ENCODE results near the gene STRAP. TPM values are rescaled to one million over a fixed set of nuclear protein-coding genes. Genes with fewer than 3 reads are reported as not detected.

Gene STRAP
- total and polyA plus RNA-seq, 2 of the 13 experiments (the other 11 are each of a cell fraction or from before 2014, with no cell fraction given), result 66.9 to 118 TPM

- CTCF ChIA-PET (ENCODE audit: low intra/inter-chr PET ratio, low total read pairs), result no interaction called here
- intact Hi-C loops (cut with micrococcal nuclease; ENCODE audit: unreplicated experiment), result no loop called here
Observed at GRCh38 chr12:15904378-15904920, 22.3 kb downstream of the STRAP start.

GRCh38 chr12:15910468-15910863 lies 28.3 kb downstream of the STRAP start:
- H3K9me3 ChIP-seq (ENCODE audit: low read length), result no peaks in the 10 kb centered on the region
- peaks cover 7% of the 10 kb centered on the region for H3K79me2 ChIP-seq (ENCODE audit: insufficient read depth, low read length)
- ATAC-seq (no peak), DNase-seq (ENCODE audit: low spot score) (no peak), FAIRE-seq (no peak)
- H4K20me1 ChIP-seq (ENCODE audit: insufficient read depth, low read length), result no peaks in the 10 kb centered on the region
- H2AFZ ChIP-seq (ENCODE audit: low read length), result peak overlapping the region; percentile 56
- TF ChIP-seq NR2F6 (IDR thresholded peaks at IDR 0.05) (no peak), NR2F6 (CRISPR knock-in tag; IDR thresholded peaks at IDR 0.05) (no peak), NFE2L2 (IDR thresholded peaks at IDR 0.05; ENCODE audit: low read length) (peak; percentile 60)
- H3K27ac ChIP-seq (ENCODE audit: extremely low read length, insufficient read depth, low read length), result peak overlapping the region; percentile 88
- WGBS (ENCODE audit: low lambda C conversion rate), result 69% methylated on average over 5 of the region's 5 CpGs
- no peak overlapping the region for H3K9ac ChIP-seq (ENCODE audit: insufficient read depth, low read depth, low read length)
- H3K36me3 ChIP-seq (replicated peaks in 1 of 2; ENCODE audit: control insufficient read depth in 1 of 2, insufficient read depth in 2 of 2, low read length in 2 of 2), result no peaks in the 10 kb centered on the region
- peak overlapping the region; percentile 75 for H3K4me2 ChIP-seq (ENCODE audit: low read depth, low read length)
- no TSS peak for BruUV-seq (replicated peaks)
- POLR2A ChIA-PET, result interaction anchor here (0.9 to 1.5 kb wide), 6 partner anchors 12 to 1140 kb away, joined by 4 to 8 read pairs (median 4); partner anchors contain the start of gene STRAP
- CTCF ChIA-PET (ENCODE audit: low intra/inter-chr PET ratio, low total read pairs), result no interaction called here
- peak overlapping the region in 2 of 3 experiments; percentile 80 to 91; a peak in 3 of 6 replicates for H3K4me3 ChIP-seq (replicated peaks in 1 of 3; ENCODE audit: insufficient read depth in 1 of 3, low read depth in 2 of 3, low read length in 3 of 3)
- intact Hi-C loops (cut with micrococcal nuclease; ENCODE audit: unreplicated experiment), result no loop called here
- H3K4me1 ChIP-seq (ENCODE audit: insufficient read depth, low read length), result peaks cover 35% of the 10 kb centered on the region
- H3K27me3 ChIP-seq (ENCODE audit: control insufficient read depth in 1 of 2, insufficient read depth in 2 of 2, low read length in 2 of 2), result no peaks in the 10 kb centered on the region
- in situ Hi-C loops (cut with HindIII; ENCODE audit: extremely low pct_ligation_motif_present, low pct_unique_long_range_greater_than_20kb), result no loop called here

More at GRCh38 chr12:15904378-15904920, 22.3 kb downstream of the STRAP start:
- H3K9me3 ChIP-seq (ENCODE audit: low read length), result no peaks in the 10 kb centered on the region
- no peak overlapping the region for H3K9ac ChIP-seq (ENCODE audit: insufficient read depth, low read depth, low read length)
- FAIRE-seq, result no peak
- H3K27me3 ChIP-seq (ENCODE audit: control insufficient read depth in 1 of 2, insufficient read depth in 2 of 2, low read length in 2 of 2), result no peaks in the 10 kb centered on the region
- H3K4me1 ChIP-seq (ENCODE audit: insufficient read depth, low read length), result peaks cover 12% of the 10 kb centered on the region
- H3K27ac ChIP-seq (ENCODE audit: extremely low read length, insufficient read depth, low read length), result no peak overlapping the region
- H3K36me3 ChIP-seq (replicated peaks in 1 of 2; ENCODE audit: control insufficient read depth in 1 of 2, insufficient read depth in 2 of 2, low read length in 2 of 2), result peaks cover 2 to 22% of the 10 kb centered on the region in 2 experiments; a peak in 3 of 5 replicates
- ATAC-seq, result no peak
- H2AFZ ChIP-seq (ENCODE audit: low read length), result no peak overlapping the region
- BruUV-seq (replicated peaks), result no TSS peak
- no peak overlapping the region for H3K4me3 ChIP-seq (replicated peaks in 1 of 3; ENCODE audit: insufficient read depth in 1 of 3, low read depth in 2 of 3, low read length in 3 of 3)
- no peak for DNase-seq (ENCODE audit: low spot score)
- no peaks in the 10 kb centered on the region for H3K79me2 ChIP-seq (ENCODE audit: insufficient read depth, low read length)
- TF ChIP-seq ZNF12 (CRISPR knock-in tag; IDR thresholded peaks at IDR 0.05) (peak; percentile 96), MBD4 (IDR thresholded peaks at IDR 0.05; ENCODE audit: borderline replicate concordance, low read length) (0 out of 2 replicates have a peak, but pooled peaks have one; percentile 46), CREB1 (IDR thresholded peaks at IDR 0.05) (no peak), CREB1 (CRISPR knock-in tag; IDR thresholded peaks at IDR 0.05) (no peak), RBM22 (optimal IDR thresholded peaks at IDR 0.05; ENCODE audit: low read length) (peak; percentile 88)
- no peaks in the 10 kb centered on the region for H4K20me1 ChIP-seq (ENCODE audit: insufficient read depth, low read length)
- in situ Hi-C loops (cut with HindIII; ENCODE audit: extremely low pct_ligation_motif_present, low pct_unique_long_range_greater_than_20kb), result no loop called here
- no peak overlapping the region for H3K4me2 ChIP-seq (ENCODE audit: low read depth, low read length)
- POLR2A ChIA-PET, result no interaction called here
- 82% methylated on average over 5 of the region's 5 CpGs for WGBS (ENCODE audit: low lambda C conversion rate)

All from HepG2 (cell line).